ENCODE data around the gene CCDC7. TPM values are rescaled to one million over a fixed set of nuclear protein-coding genes. Genes with fewer than 3 reads are reported as not detected.

The CCDC7 gene
- total and polyA plus RNA-seq, 2 experiments from 2014 or later = 2.2 TPM

GRCh38 chr10:32680803-32681557 is 235.0 kb downstream of the CCDC7 start:
- Histone ChIP-seq H3K9me2 (ENCODE audit: insufficient read depth) (no peaks in the 10 kb centered on the region; the same call in 1 of the 2 replicates), H3K27me3 (replicated peaks; ENCODE audit: insufficient read depth) (no peaks in the 10 kb centered on the region), H3K4me2 (ENCODE audit: unreplicated experiment) (no peak overlapping the region), H3K9me3 (ENCODE audit: low read depth) (no peaks in the 10 kb centered on the region), H4K20me1 (ENCODE audit: insufficient read depth) (no peaks in the 10 kb centered on the region), H3K27ac (no peak overlapping the region), H3K36me3 (ENCODE audit: low read depth) (no peaks in the 10 kb centered on the region), H2AFZ (no peak overlapping the region), H3F3A (ENCODE audit: insufficient read depth) (no peaks in the 10 kb centered on the region), H3K9ac (no peak overlapping the region), H3K4me1 (ENCODE audit: insufficient read depth) (no peaks in the 10 kb centered on the region), H3K79me2 (ENCODE audit: insufficient read depth) (no peaks in the 10 kb centered on the region), H3K4me3 (no peak overlapping the region)
- TF ChIP-seq EZH2phosphoT487 (IDR thresholded peaks at IDR 0.05; ENCODE audit: insufficient read depth, low read depth) (no peak), EZH2 (IDR thresholded peaks at IDR 0.05; ENCODE audit: insufficient read depth, poor library complexity, severe bottlenecking) (no peak)
- 49 to 60% methylated on average over 4 of the region's 4 CpGs for WGBS, 2 experiments (ENCODE audit: low coverage in 1 of 2, low lambda C conversion rate in 2 of 2, missing lambda C conversion rate in 2 of 2)
- DNase-seq = peak; percentile 32
- in situ Hi-C loops (cut with MboI) = no loop called here

- Histone ChIP-seq H3K9ac (no peak overlapping the region), H3K4me1 (ENCODE audit: insufficient read depth) (no peaks in the 10 kb centered on the region), H3K9me2 (ENCODE audit: insufficient read depth) (no peaks in the 10 kb centered on the region; the same call in 1 of the 2 replicates), H4K20me1 (ENCODE audit: insufficient read depth) (no peaks in the 10 kb centered on the region), H2AFZ (no peak overlapping the region), H3K36me3 (ENCODE audit: low read depth) (no peaks in the 10 kb centered on the region), H3K27ac (no peak overlapping the region), H3K4me2 (ENCODE audit: unreplicated experiment) (no peak overlapping the region), H3K9me3 (ENCODE audit: low read depth) (no peaks in the 10 kb centered on the region), H3K4me3 (no peak overlapping the region), H3F3A (ENCODE audit: insufficient read depth) (no peaks in the 10 kb centered on the region), H3K27me3 (replicated peaks; ENCODE audit: insufficient read depth) (no peaks in the 10 kb centered on the region), H3K79me2 (ENCODE audit: insufficient read depth) (no peaks in the 10 kb centered on the region)
- TF ChIP-seq EZH2 (IDR thresholded peaks at IDR 0.05; ENCODE audit: insufficient read depth, poor library complexity, severe bottlenecking) = no peak
- TF ChIP-seq EZH2phosphoT487 (IDR thresholded peaks at IDR 0.05; ENCODE audit: insufficient read depth, low read depth) = no peak
- DNase-seq = no peak
- 96% methylated on average over 2 of the region's 2 CpGs for WGBS, 2 experiments (ENCODE audit: low coverage in 1 of 2, low lambda C conversion rate in 2 of 2, missing lambda C conversion rate in 2 of 2)
- in situ Hi-C loops (cut with MboI) = no loop called here
Observed at GRCh38 chr10:32684291-32684690, 238.4 kb downstream of the CCDC7 start.

DNA sequence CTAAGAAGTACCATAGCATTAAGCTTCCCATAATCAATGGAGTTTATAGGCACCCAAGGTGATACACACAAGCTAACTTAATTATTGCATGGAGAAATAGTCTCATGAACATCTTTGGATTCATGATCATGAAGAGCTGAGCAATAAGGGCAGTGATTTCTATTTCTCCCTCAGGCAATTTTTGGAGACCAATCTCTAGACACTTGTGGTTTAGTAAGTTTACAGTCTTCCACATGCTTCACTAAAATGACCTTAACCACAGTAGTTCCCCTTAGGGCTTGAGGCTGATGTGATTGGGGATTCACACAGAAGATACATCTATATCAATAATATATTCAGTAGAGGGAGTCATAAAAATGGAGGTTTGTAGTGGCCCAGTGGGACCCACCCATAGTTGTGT is 241.2 kb downstream of the CCDC7 start:
- Histone ChIP-seq H3K9me3 (ENCODE audit: low read depth) (no peaks in the 10 kb centered on the region), H4K20me1 (ENCODE audit: insufficient read depth) (no peaks in the 10 kb centered on the region), H3K9ac (no peak overlapping the region), H3K36me3 (ENCODE audit: low read depth) (no peaks in the 10 kb centered on the region), H3F3A (ENCODE audit: insufficient read depth) (no peaks in the 10 kb centered on the region), H3K4me1 (ENCODE audit: insufficient read depth) (no peaks in the 10 kb centered on the region), H3K79me2 (ENCODE audit: insufficient read depth) (no peaks in the 10 kb centered on the region), H3K27ac (no peak overlapping the region), H3K4me2 (ENCODE audit: unreplicated experiment) (no peak overlapping the region), H3K4me3 (no peak overlapping the region), H3K27me3 (replicated peaks; ENCODE audit: insufficient read depth) (no peaks in the 10 kb centered on the region), H3K9me2 (ENCODE audit: insufficient read depth) (no peaks in the 10 kb centered on the region; the same call in 1 of the 2 replicates), H2AFZ (no peak overlapping the region)
- TF ChIP-seq EZH2phosphoT487 (IDR thresholded peaks at IDR 0.05; ENCODE audit: insufficient read depth, low read depth) = no peak
- no peak for TF ChIP-seq EZH2 (IDR thresholded peaks at IDR 0.05; ENCODE audit: insufficient read depth, poor library complexity, severe bottlenecking)
- in situ Hi-C loops (cut with MboI) = no loop called here
- no peak for DNase-seq

DNA sequence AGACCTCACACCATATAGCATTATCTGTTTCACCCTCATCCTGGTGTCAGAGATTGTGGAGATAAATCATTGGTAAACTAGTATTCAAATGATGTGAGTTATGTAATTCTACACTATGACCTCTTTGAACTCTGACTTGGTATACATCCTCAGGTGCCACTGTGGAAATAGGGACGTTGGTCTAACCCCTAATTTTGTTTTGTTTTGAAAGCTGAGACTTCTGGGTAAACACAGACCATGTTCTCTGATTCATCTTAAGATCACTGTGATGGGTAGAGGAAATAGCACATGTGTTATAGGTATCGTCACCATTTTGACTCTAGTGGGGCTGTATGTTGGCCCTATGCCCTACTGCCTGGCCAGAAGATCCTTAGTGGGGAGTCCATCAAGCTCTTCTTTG is 241.6 kb downstream of the CCDC7 start:
- in situ Hi-C loops (cut with MboI) = no loop called here
- H3K27ac ChIP-seq = no peak overlapping the region
- H3F3A ChIP-seq (ENCODE audit: insufficient read depth) = peaks cover 4% of the 10 kb centered on the region; the same call in 1 of the 2 replicates
- TF ChIP-seq EZH2phosphoT487 (IDR thresholded peaks at IDR 0.05; ENCODE audit: insufficient read depth, low read depth) (no peak), EZH2 (IDR thresholded peaks at IDR 0.05; ENCODE audit: insufficient read depth, poor library complexity, severe bottlenecking) (no peak)
- H3K4me3 ChIP-seq = no peak overlapping the region
- no peaks in the 10 kb centered on the region; the same call in 1 of the 2 replicates for H3K9me2 ChIP-seq (ENCODE audit: insufficient read depth)
- H3K9me3 ChIP-seq (ENCODE audit: low read depth) = no peaks in the 10 kb centered on the region
- H3K79me2 ChIP-seq (ENCODE audit: insufficient read depth) = no peaks in the 10 kb centered on the region
- no peak overlapping the region for H2AFZ ChIP-seq
- no peak overlapping the region for H3K9ac ChIP-seq
- WGBS, 2 experiments (ENCODE audit: low coverage in 1 of 2, low lambda C conversion rate in 2 of 2, missing lambda C conversion rate in 2 of 2) = 43 to 48% methylated on average over 2 of the region's 2 CpGs
- DNase-seq = no peak
- no peaks in the 10 kb centered on the region for H3K27me3 ChIP-seq (replicated peaks; ENCODE audit: insufficient read depth)
- peaks cover 4% of the 10 kb centered on the region for H3K4me1 ChIP-seq (ENCODE audit: insufficient read depth)
- no peaks in the 10 kb centered on the region for H4K20me1 ChIP-seq (ENCODE audit: insufficient read depth)
- H3K36me3 ChIP-seq (ENCODE audit: low read depth) = no peaks in the 10 kb centered on the region
- H3K4me2 ChIP-seq (ENCODE audit: unreplicated experiment) = no peak overlapping the region

All from GM23248 (cell line).